HEK293T (cell line): Measurements from ENCODE around the gene TTC12.

Source experiments
- BHLHE40 ChIP-seq: fragments of 450-650 bp; IDR thresholded peaks from 2 replicates; pipeline ENCODE4 v1.6.1; 2016; ENCODE audit warnings: mild to moderate bottlenecking, moderate library complexity, borderline replicate concordance
- CTBP1 ChIP-seq: fragments of 450-650 bp; IDR thresholded peaks from 2 replicates; pipeline ENCODE4 v1.6.1; 2016; ENCODE audit warnings: borderline replicate concordance
- ELF4 ChIP-seq: fragments of 450-650 bp; IDR thresholded peaks from 2 replicates; pipeline ENCODE4 v1.6.1; 2017; ENCODE audit warnings: antibody characterized with exemption
- FOXA1 ChIP-seq: fragments of 450-650 bp; IDR thresholded peaks from 2 replicates; pipeline ENCODE4 v1.6.1; 2016; ENCODE audit warnings: mild to moderate bottlenecking
- FOXM1 ChIP-seq: fragments of 450-650 bp; IDR thresholded peaks from 2 replicates; pipeline ENCODE4 v1.6.1; 2017; ENCODE audit warnings: mild to moderate bottlenecking, borderline replicate concordance
- HDGF ChIP-seq: fragments of 450-650 bp; IDR thresholded peaks from 2 replicates; pipeline ENCODE4 v1.6.1; 2017; ENCODE audit warnings: antibody characterized with exemption, borderline replicate concordance
- NFRKB ChIP-seq: fragments of 450-650 bp; IDR thresholded peaks from 2 replicates; pipeline ENCODE4 v1.6.1; 2016; ENCODE audit warnings: mild to moderate bottlenecking, moderate library complexity
- SUZ12 ChIP-seq: fragments of 450-650 bp; IDR thresholded peaks from 2 replicates; pipeline ENCODE4 v1.6.1; 2016; ENCODE audit warnings: mild to moderate bottlenecking
- ZNF384 ChIP-seq: fragments of 450-650 bp; IDR thresholded peaks from 2 replicates; pipeline ENCODE4 v1.6.1; 2016
- TF ChIP-seq, protein P1 (sequence below): fragments of 450-650 bp; IDR thresholded peaks from 2 replicates; pipeline ENCODE4 v1.6.1; 2016

DNA sequence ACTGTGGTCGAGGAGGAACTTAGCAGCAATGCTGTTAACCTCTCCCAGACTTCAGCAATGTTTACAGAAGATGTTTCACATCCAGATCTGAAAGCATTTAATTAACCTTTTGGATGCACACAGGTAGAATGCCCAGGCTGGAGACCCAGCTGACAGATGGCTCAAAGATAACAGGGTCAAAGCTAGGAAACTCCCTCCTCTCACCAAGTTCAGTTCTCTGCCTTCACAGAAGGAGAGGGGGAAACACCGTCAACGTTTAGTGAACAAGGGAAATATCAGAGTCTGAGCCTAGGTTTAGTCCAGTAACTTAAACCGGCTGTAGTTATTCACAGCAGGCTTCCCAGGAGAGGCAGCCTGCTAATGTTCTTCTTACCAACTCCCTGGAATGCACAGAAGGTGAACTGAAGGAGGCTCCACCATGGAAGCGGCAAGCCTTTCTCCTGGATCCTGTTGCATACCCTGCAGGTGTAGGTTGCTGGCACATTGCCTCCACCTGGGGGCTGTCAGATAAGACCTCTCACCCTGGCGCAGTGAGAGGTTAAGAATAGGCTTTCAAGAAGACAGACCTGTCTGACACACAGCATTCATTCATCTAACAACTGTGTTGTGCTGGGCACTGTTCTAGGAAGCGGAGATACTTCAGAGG lies 49.7 kb downstream of the TTC12 start:
- no peak for TF ChIP-seq SUZ12
- TF ChIP-seq FOXA1: no peak
- TF ChIP-seq HDGF: no peak
- TF ChIP-seq FOXM1: no peak
- no peak for TF ChIP-seq ELF4
- no peak for TF ChIP-seq BHLHE40
- TF ChIP-seq NFRKB: no peak
- TF ChIP-seq CTBP1: no peak
- no peak for TF ChIP-seq ZNF384
- TF ChIP-seq, protein P1, sequence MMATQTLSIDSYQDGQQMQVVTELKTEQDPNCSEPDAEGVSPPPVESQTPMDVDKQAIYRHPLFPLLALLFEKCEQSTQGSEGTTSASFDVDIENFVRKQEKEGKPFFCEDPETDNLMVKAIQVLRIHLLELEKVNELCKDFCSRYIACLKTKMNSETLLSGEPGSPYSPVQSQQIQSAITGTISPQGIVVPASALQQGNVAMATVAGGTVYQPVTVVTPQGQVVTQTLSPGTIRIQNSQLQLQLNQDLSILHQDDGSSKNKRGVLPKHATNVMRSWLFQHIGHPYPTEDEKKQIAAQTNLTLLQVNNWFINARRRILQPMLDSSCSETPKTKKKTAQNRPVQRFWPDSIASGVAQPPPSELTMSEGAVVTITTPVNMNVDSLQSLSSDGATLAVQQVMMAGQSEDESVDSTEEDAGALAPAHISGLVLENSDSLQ: no peak
